ENCODE data around the gene NTHL1. TPM values are rescaled to one million over a fixed set of nuclear protein-coding genes. Genes with fewer than 3 reads are reported as not detected.

NTHL1 gene
- total and polyA plus RNA-seq, 2 of the 8 experiments (the other 6 are each of a cell fraction or from before 2014, with no cell fraction given): 70.9 to 150 TPM

DNA sequence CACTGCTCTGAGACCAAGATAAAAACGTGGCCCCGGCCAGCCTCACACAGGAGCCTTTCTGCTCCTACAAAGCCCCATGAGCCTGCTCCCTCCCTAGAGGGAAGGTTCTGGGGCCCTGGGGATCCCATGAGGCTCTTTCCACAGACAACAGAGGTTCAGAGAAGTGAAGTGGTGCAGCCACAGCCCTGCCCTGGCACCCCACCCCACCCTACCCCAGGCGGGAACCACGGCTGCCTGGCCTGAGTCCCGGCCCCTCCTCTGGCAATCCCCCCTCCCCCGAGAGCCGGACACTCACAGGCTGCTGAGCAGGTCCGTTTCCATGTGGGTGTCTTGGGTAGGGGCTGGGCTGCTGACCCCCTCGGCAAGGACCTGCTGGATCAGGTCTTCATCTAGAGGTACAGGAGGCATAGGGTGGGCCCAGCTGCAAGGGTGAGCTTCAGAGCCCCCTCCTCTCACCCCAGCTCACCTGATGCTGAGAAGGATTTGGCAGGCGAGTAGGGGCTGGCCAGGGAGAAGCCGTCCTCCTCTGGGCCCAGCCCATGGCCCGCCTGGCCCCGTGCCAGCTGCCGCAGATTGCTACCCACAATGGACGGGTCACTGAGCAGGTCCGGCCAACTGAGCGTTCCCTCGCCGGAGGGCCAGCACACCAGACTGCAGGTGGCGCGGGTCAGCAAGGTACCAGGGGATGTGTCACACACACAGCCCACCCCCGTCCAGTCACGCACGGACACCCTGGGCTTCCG, 49.4 kb upstream of the NTHL1 start (continued):
- TF ChIP-seq BRCA1 (IDR thresholded peaks at IDR 0.05; ENCODE audit: low read depth, low read length): no peak

Measured in H1 (cell line).